ENCODE results near the gene TXNRD2. TPM values are rescaled to one million over a fixed set of nuclear protein-coding genes. Genes with fewer than 3 reads are reported as not detected.

TXNRD2 gene
- total RNA-seq, 1 experiment from 2014 or later = 29.5 TPM

- Histone ChIP-seq H3K27me3 (ENCODE audit: control insufficient read depth, insufficient read depth, low read length) (no peaks in the 10 kb centered on the region), H3K4me3 (ENCODE audit: low read depth in 2 of 2, low read length in 2 of 2) (no peak overlapping the region), H3K36me3 (ENCODE audit: control insufficient read depth, insufficient read depth, low read length) (no peaks in the 10 kb centered on the region), H3K9me3 (ENCODE audit: control insufficient read depth, insufficient read depth, low read depth, low read length) (no peaks in the 10 kb centered on the region), H3K27ac (ENCODE audit: low read length) (no peak overlapping the region), H3K4me1 (ENCODE audit: control insufficient read depth, insufficient read depth, low read length) (no peaks in the 10 kb centered on the region)
- no peak for DNase-seq (ENCODE audit: low read depth, low spot score)
- intact Hi-C loops (cut with micrococcal nuclease; ENCODE audit: unreplicated experiment) (no loop called here), in situ Hi-C loops (cut with HindIII; ENCODE audit: low pct_unique_long_range_greater_than_20kb, low sequenced_read_pairs) (no loop called here)
- TF ChIP-seq POLR2AphosphoS5 (IDR thresholded peaks at IDR 0.05; ENCODE audit: low read depth, low read length) (no peak), TCF7L2 (IDR thresholded peaks at IDR 0.05; ENCODE audit: low read depth, low read length) (no peak), CTCF (IDR thresholded peaks at IDR 0.05) (peak; percentile 49)
- ChIA-PET POLR2A (interaction anchor here (0.6 to 0.7 kb wide), 2 partner anchors 106 to 792 kb away, joined by 3 to 8 read pairs; no protein-coding TSS in a partner anchor), CTCF (interaction anchor here (0.7 kb wide), 1 partner anchor 142 kb away, joined by 3 read pairs; no protein-coding TSS in a partner anchor)
- ATAC-seq = no peak
- BruUV-seq (replicated peaks) = no TSS peak
These were observed 24.4 kb upstream of the TXNRD2 start for GRCh38 chr22:19965771-19966709.

GRCh38 chr22:19964701-19965386 lies 23.2 kb upstream of the TXNRD2 start:
- POLR2A ChIA-PET = interaction anchor here (0.6 kb wide), 1 partner anchor 11 kb away, joined by 3 read pairs; no protein-coding TSS in a partner anchor
- ATAC-seq (no peak), DNase-seq (ENCODE audit: low read depth, low spot score) (no peak)
- intact Hi-C loops (cut with micrococcal nuclease; ENCODE audit: unreplicated experiment) = no loop called here
- TF ChIP-seq TCF7L2 (IDR thresholded peaks at IDR 0.05; ENCODE audit: low read depth, low read length) = no peak
- TF ChIP-seq SIN3A (IDR thresholded peaks at IDR 0.05; ENCODE audit: borderline replicate concordance, insufficient read depth, low read depth, low read length) = no peak
- no peak for TF ChIP-seq CTCF (IDR thresholded peaks at IDR 0.05)
- TF ChIP-seq POLR2AphosphoS5 (IDR thresholded peaks at IDR 0.05; ENCODE audit: low read depth, low read length) = no peak
- TF ChIP-seq REST (IDR thresholded peaks at IDR 0.05; ENCODE audit: insufficient read depth in 1 of 2, low read depth in 2 of 2, low read length in 1 of 2) = no peak
- CTCF ChIA-PET = no interaction called here
- BruUV-seq (replicated peaks) = no TSS peak
- no peaks in the 10 kb centered on the region for H3K27me3 ChIP-seq (ENCODE audit: control insufficient read depth, insufficient read depth, low read length)
- no peaks in the 10 kb centered on the region for H3K36me3 ChIP-seq (ENCODE audit: control insufficient read depth, insufficient read depth, low read length)
- no peak overlapping the region for H3K4me3 ChIP-seq (ENCODE audit: low read depth in 2 of 2, low read length in 2 of 2)
- H3K4me1 ChIP-seq (ENCODE audit: control insufficient read depth, insufficient read depth, low read length) = peaks cover 2% of the 10 kb centered on the region
- H3K27ac ChIP-seq (ENCODE audit: low read length) = no peak overlapping the region
- in situ Hi-C loops (cut with HindIII; ENCODE audit: low pct_unique_long_range_greater_than_20kb, low sequenced_read_pairs) = no loop called here
- no peaks in the 10 kb centered on the region for H3K9me3 ChIP-seq (ENCODE audit: control insufficient read depth, insufficient read depth, low read depth, low read length)

Measured in Panc1 (cell line).